ENCODE data around the gene CSPG4.

GRCh38 chr15:75688278-75688557 lies 24.4 kb downstream of the CSPG4 start:
- TF ChIP-seq ZNF589 (CRISPR knock-in tag; IDR thresholded peaks at IDR 0.05; ENCODE audit: low read depth) (no peak), KAT7 (CRISPR knock-in tag; IDR thresholded peaks at IDR 0.05; ENCODE audit: borderline replicate concordance) (no peak), SMARCB1 (IDR thresholded peaks at IDR 0.05; ENCODE audit: insufficient read length, low read depth) (no peak), NFE2L1 (tag; IDR thresholded peaks at IDR 0.05; ENCODE audit: borderline replicate concordance, low read depth) (no peak), BCLAF1 (IDR thresholded peaks at IDR 0.05; ENCODE audit: borderline replicate concordance in 1 of 2, control insufficient read depth in 1 of 2, low read depth in 2 of 2, low read length in 1 of 2) (no peak), SMAD3 (CRISPR knock-in tag; conservative IDR thresholded peaks at IDR 0.05) (no peak), RBFOX2 (IDR thresholded peaks at IDR 0.05; ENCODE audit: low read depth, low read length) (no peak), THRAP3 (IDR thresholded peaks at IDR 0.05; ENCODE audit: borderline replicate concordance) (no peak), JUND (IDR thresholded peaks at IDR 0.05; ENCODE audit: borderline replicate concordance, low read depth, low read length) (no peak), JUND (tag; IDR thresholded peaks at IDR 0.05; ENCODE audit: borderline replicate concordance, low read depth, low read length) (no peak), KLF1 (tag; IDR thresholded peaks at IDR 0.05) (no peak), STAT6 (CRISPR knock-in tag; IDR thresholded peaks at IDR 0.05) (no peak)
